Esophagus squamous epithelium (tissue), 5 donors: ENCODE results near the gene TNIK. TPM values are rescaled to one million over a fixed set of nuclear protein-coding genes. Genes with fewer than 3 reads are reported as not detected.

Source experiments
- DNase-seq: peaks from one replicate; lab custom pipeline; 2025; lab: John Stamatoyannopoulos, UW
- H3K27ac ChIP-seq, 4 donors: fragments of 200-600 bp; sonication (generic); one replicate each; pipeline ENCODE4 v1.5.1; 2016 to 2019; ENCODE audit warnings: mild to moderate bottlenecking in 1 of 4
- H3K27me3 ChIP-seq, 4 donors: fragments of 200-600 bp; sonication (generic); 1 replicate in 3 of 4; 2 replicates in 1 of 4; pipeline versions ENCODE4 v1.5.1 to v1.6.0; 2017 to 2021; ENCODE audit warnings: antibody characterized with exemption in 1 of 4
- H3K36me3 ChIP-seq, 3 donors: fragments of 200-600 bp; sonication (generic); one replicate each; pipeline ENCODE4 v1.5.1; 2016 to 2019
- H3K4me1 ChIP-seq, 3 donors: fragments of 200-600 bp; sonication (generic); one replicate each; pipeline ENCODE4 v1.5.1; 2017 to 2019
- H3K4me3 ChIP-seq, 4 donors: fragments of 200-600 bp; sonication (generic); 1 replicate in 3 of 4; 2 replicates in 1 of 4; pipeline ENCODE4 v1.5.1; 2016 to 2019; ENCODE audit warnings: mild to moderate bottlenecking in 2 of 4, moderate library complexity in 1 of 4
- H3K9me3 ChIP-seq, 3 donors: fragments of 200-600 bp; sonication (generic); one replicate each; pipeline ENCODE4 v1.5.1; 2016 to 2019
- CTCF ChIP-seq, 6 experiments: fragments of 450-650 bp in 4 of 6; fragments of 200-600 bp in 2 of 6; sonication (generic) in 2 of 6; IDR thresholded peaks; one replicate each; pipeline ENCODE4 v1.5.1; 2016 to 2019; ENCODE audit warnings: antibody characterized with exemption in 6 of 6, mild to moderate bottlenecking in 4 of 6, moderate library complexity in 4 of 6
- POLR2A ChIP-seq, 4 donors: fragments of 450-650 bp; IDR thresholded peaks; one replicate each; pipeline ENCODE4 v1.6.1; 2017; ENCODE audit warnings: antibody characterized with exemption in 4 of 4, mild to moderate bottlenecking in 4 of 4, moderate library complexity in 3 of 4
- WGBS, 2 donors: methylation state at CpG; one replicate each; pipeline ENCODE4 v1.1.5; 2018; 5-methylcytosine and 5-hydroxymethylcytosine counted together
- intact Hi-C: fragments of 100-400 bp; cut with DNase I; formaldehyde crosslinking; loops from one replicate; pipeline ENCODE4 v1.15.0; 2022
- total RNA-seq, 4 donors: library from RNA; depleted of rRNA; stranded (reverse); fragments of >200 nt; gene quantifications; one replicate each; pipeline ENCODE4 v1.1.0, GENCODE V29; 2016
- donor health status: DM: yes; HTN: yes; CAD: no.

Gene TNIK
- total RNA-seq, 4 donors from 2014 or later, result 2.2 to 11.6 (median 4.7) TPM

GRCh38 chr3:171103185-171103584 lies 357.0 kb downstream of the TNIK start:
- DNase-seq, result no peak
- TF ChIP-seq POLR2A (IDR thresholded peaks at IDR 0.05), result no peak
- TF ChIP-seq CTCF (IDR thresholded peaks at IDR 0.05), result no peak
- Histone ChIP-seq H3K4me3 (no peak overlapping the region), H3K36me3 (peaks cover 0 to 4% (median 0%) of the 10 kb centered on the region in 3 donors), H3K27ac (no peak overlapping the region), H3K27me3 (no peaks in the 10 kb centered on the region), H3K9me3 (no peaks in the 10 kb centered on the region), H3K4me1 (no peaks in the 10 kb centered on the region)
- 95 to 100% methylated on average over 1 of the region's 1 CpG for WGBS, 2 donors
- intact Hi-C loops, result no loop called here

GRCh38 chr3:171101982-171102641 lies 358.1 kb downstream of the TNIK start:
- TF ChIP-seq CTCF (IDR thresholded peaks at IDR 0.05) (no peak), POLR2A (IDR thresholded peaks at IDR 0.05) (no peak)
- Histone ChIP-seq H3K9me3 (no peaks in the 10 kb centered on the region), H3K4me3 (no peak overlapping the region), H3K4me1 (no peaks in the 10 kb centered on the region), H3K36me3 (peaks cover 0 to 4% (median 0%) of the 10 kb centered on the region in 3 donors), H3K27ac (no peak overlapping the region), H3K27me3 (no peaks in the 10 kb centered on the region)
- 96 to 97% methylated on average over 2 of the region's 2 CpGs for WGBS, 2 donors
- intact Hi-C loops, result no loop called here
- DNase-seq, result no peak

- no peaks in the 10 kb centered on the region for H3K4me1 ChIP-seq
Measured at GRCh38 chr3:171099911-171100310, 360.3 kb downstream of the TNIK start.

GRCh38 chr3:171095063-171095462 lies 365.1 kb downstream of the TNIK start:
- TF ChIP-seq POLR2A (IDR thresholded peaks at IDR 0.05), result no peak
- no peak for TF ChIP-seq CTCF (IDR thresholded peaks at IDR 0.05)
- H3K4me3 ChIP-seq, result no peak overlapping the region
- no peak overlapping the region for H3K27ac ChIP-seq
- intact Hi-C loops, result no loop called here
- DNase-seq, result no peak
- WGBS, 2 donors, result 100% methylated on average over 1 of the region's 1 CpG
- peaks cover 0 to 4% (median 0%) of the 10 kb centered on the region in 3 donors for H3K36me3 ChIP-seq
- H3K4me1 ChIP-seq, result peaks cover 0 to 1% (median under 1%) of the 10 kb centered on the region in 3 donors
- no peaks in the 10 kb centered on the region for H3K9me3 ChIP-seq
- no peaks in the 10 kb centered on the region for H3K27me3 ChIP-seq

More at GRCh38 chr3:171099911-171100310, 360.3 kb downstream of the TNIK start:
- TF ChIP-seq CTCF (IDR thresholded peaks at IDR 0.05) (no peak), POLR2A (IDR thresholded peaks at IDR 0.05) (no peak)
- Histone ChIP-seq H3K36me3 (peaks cover 0 to 4% (median 0%) of the 10 kb centered on the region in 3 donors), H3K27me3 (no peaks in the 10 kb centered on the region), H3K4me3 (no peak overlapping the region), H3K9me3 (no peaks in the 10 kb centered on the region), H3K27ac (no peak overlapping the region)
- intact Hi-C loops, result no loop called here
- 83 to 90% methylated on average over 1 of the region's 1 CpG for WGBS, 2 donors
- no peak for DNase-seq

- 95 to 100% methylated on average over 3 of the region's 3 CpGs for WGBS, 2 donors
- TF ChIP-seq POLR2A (IDR thresholded peaks at IDR 0.05), result no peak
- TF ChIP-seq CTCF (IDR thresholded peaks at IDR 0.05), result no peak
Measured at GRCh38 chr3:171094411-171094810, 365.8 kb downstream of the TNIK start.

More at GRCh38 chr3:171094411-171094810, 365.8 kb downstream of the TNIK start:
- Histone ChIP-seq H3K9me3 (no peaks in the 10 kb centered on the region), H3K27ac (no peak overlapping the region), H3K27me3 (no peaks in the 10 kb centered on the region), H3K4me1 (peaks cover 0 to 8% (median 7%) of the 10 kb centered on the region in 3 donors), H3K4me3 (no peak overlapping the region), H3K36me3 (peaks cover 0 to 3% (median 0%) of the 10 kb centered on the region in 3 donors)
- intact Hi-C loops, result no loop called here
- DNase-seq, result no peak
